Measurements from ENCODE around the gene FCHO2.

GRCh38 chr5:73032635-73033034 lies 76.8 kb downstream of the FCHO2 start:
- no peak for TF ChIP-seq CTCF (IDR thresholded peaks at IDR 0.05; ENCODE audit: extremely low read depth in 1 of 2, insufficient read depth in 1 of 2, low read depth in 1 of 2, low read length in 2 of 2)
- TF ChIP-seq POLR2A (IDR thresholded peaks at IDR 0.05; ENCODE audit: low read depth, low read length), result no peak
